Activated CD4-positive, alpha-beta T cell treated with anti-CD3 and anti-CD28 coated beads, Interleukin-2, amount 10 ng/mL, durations not matched to agents 24 days and 14 days (primary cell): ENCODE measurements around the gene ZBTB25. TPM values are rescaled to one million over a fixed set of nuclear protein-coding genes. Genes with fewer than 3 reads are reported as not detected.

Source experiments
- DNase-seq: peaks from one replicate; pipeline ENCODE4 v3.0.0; 2022
- H3K27ac Mint-ChIP-seq: one replicate; pipeline ENCODE4 v1.8.0; 2022; ENCODE audit warnings: mild to moderate bottlenecking, mixed read lengths
- H3K27me3 Mint-ChIP-seq: one replicate; pipeline ENCODE4 v1.8.0; 2022; ENCODE audit warnings: mixed read lengths
- H3K36me3 Mint-ChIP-seq: one replicate; pipeline ENCODE4 v1.8.0; 2022; ENCODE audit warnings: low read depth, mild to moderate bottlenecking, mixed read lengths
- H3K4me1 Mint-ChIP-seq: one replicate; pipeline ENCODE4 v1.8.0; 2021; ENCODE audit warnings: mixed read lengths
- H3K4me3 Mint-ChIP-seq: one replicate; pipeline ENCODE4 v1.8.0; 2022; ENCODE audit warnings: mild to moderate bottlenecking, moderate library complexity, mixed read lengths
- H3K9me3 Mint-ChIP-seq: one replicate; pipeline ENCODE4 v1.8.0; 2021; ENCODE audit warnings: mixed read lengths
- intact Hi-C: fragments of 100-400 bp; cut with micrococcal nuclease; formaldehyde crosslinking; loops from one replicate; pipeline ENCODE4 v1.15.1; 2023
- total RNA-seq: library from RNA; stranded (reverse); gene quantifications from 2 replicates; pipeline ENCODE4 v1.2.3, GENCODE V29; 2022

Gene ZBTB25
- total RNA-seq, 1 donor from 2014 or later = 22.2 TPM

- no peaks in the 10 kb centered on the region for H3K9me3 Mint-ChIP-seq
- no peaks in the 10 kb centered on the region for H3K27me3 Mint-ChIP-seq
- intact Hi-C loops = loop anchor here (1.0 to 5.0 kb wide), 2 partner anchors 46 to 134 kb away; no protein-coding TSS in a partner anchor
- no peak overlapping the region for H3K4me3 Mint-ChIP-seq
- H3K4me1 Mint-ChIP-seq = peaks cover 7% of the 10 kb centered on the region
- no peak overlapping the region for H3K27ac Mint-ChIP-seq
- H3K36me3 Mint-ChIP-seq = peaks cover 17% of the 10 kb centered on the region
- DNase-seq = peak; percentile 61
Measured at GRCh38 chr14:64478634-64479250, 24.9 kb downstream of the ZBTB25 start.

- H3K4me1 Mint-ChIP-seq = peaks cover 7% of the 10 kb centered on the region
- no peak overlapping the region for H3K27ac Mint-ChIP-seq
- H3K4me3 Mint-ChIP-seq = no peak overlapping the region
- H3K27me3 Mint-ChIP-seq = no peaks in the 10 kb centered on the region
- peaks cover 14% of the 10 kb centered on the region for H3K36me3 Mint-ChIP-seq
- peak; percentile 46 for DNase-seq
- H3K9me3 Mint-ChIP-seq = no peaks in the 10 kb centered on the region
- intact Hi-C loops = loop anchor here (5.0 kb wide), 1 partner anchor 44 kb away; no protein-coding TSS in a partner anchor
Measured at GRCh38 chr14:64476438-64476837, 27.2 kb downstream of the ZBTB25 start.

- no peaks in the 10 kb centered on the region for H3K9me3 Mint-ChIP-seq
- no peak overlapping the region for H3K27ac Mint-ChIP-seq
- intact Hi-C loops = loop anchor here (5.0 kb wide), 1 partner anchor 43 kb away; no protein-coding TSS in a partner anchor
- H3K27me3 Mint-ChIP-seq = no peaks in the 10 kb centered on the region
- H3K36me3 Mint-ChIP-seq = peaks cover 13% of the 10 kb centered on the region
- no peak overlapping the region for H3K4me3 Mint-ChIP-seq
- DNase-seq = peak; percentile 50
- H3K4me1 Mint-ChIP-seq = peaks cover 7% of the 10 kb centered on the region
Measured at GRCh38 chr14:64475585-64476273, 27.9 kb downstream of the ZBTB25 start.

- Mint-ChIP-seq H3K4me1 (peaks cover 5% of the 10 kb centered on the region), H3K4me3 (no peak overlapping the region), H3K36me3 (peaks cover 13% of the 10 kb centered on the region), H3K27ac (no peak overlapping the region), H3K9me3 (no peaks in the 10 kb centered on the region), H3K27me3 (no peaks in the 10 kb centered on the region)
- intact Hi-C loops = loop anchor here (5.0 kb wide), 1 partner anchor 42 kb away; no protein-coding TSS in a partner anchor
- no peak for DNase-seq
Measured at GRCh38 chr14:64474698-64475097, 28.9 kb downstream of the ZBTB25 start.

GRCh38 chr14:64474041-64474440, 29.6 kb downstream of the ZBTB25 start:
- peak; percentile 49 for DNase-seq
- intact Hi-C loops = no loop called here
- Mint-ChIP-seq H3K27ac (no peak overlapping the region), H3K36me3 (peaks cover 13% of the 10 kb centered on the region), H3K9me3 (no peaks in the 10 kb centered on the region), H3K4me3 (no peak overlapping the region), H3K4me1 (peaks cover 5% of the 10 kb centered on the region), H3K27me3 (no peaks in the 10 kb centered on the region)

GRCh38 chr14:64468451-64468850, 35.2 kb downstream of the ZBTB25 start:
- intact Hi-C loops = loop anchor here (5.0 kb wide), 1 partner anchor 34 kb away; the partner anchor contains the start of genes ZBTB1 and ZBTB25
- no peak overlapping the region for H3K4me3 Mint-ChIP-seq
- H3K27ac Mint-ChIP-seq = no peak overlapping the region
- peak; percentile 53 for DNase-seq
- H3K4me1 Mint-ChIP-seq = peaks cover 31% of the 10 kb centered on the region
- H3K36me3 Mint-ChIP-seq = peaks cover 13% of the 10 kb centered on the region
- no peaks in the 10 kb centered on the region for H3K9me3 Mint-ChIP-seq
- H3K27me3 Mint-ChIP-seq = peaks cover 5% of the 10 kb centered on the region

- H3K9me3 Mint-ChIP-seq = no peaks in the 10 kb centered on the region
- peaks cover 31% of the 10 kb centered on the region for H3K4me1 Mint-ChIP-seq
- H3K4me3 Mint-ChIP-seq = no peak overlapping the region
- H3K36me3 Mint-ChIP-seq = peaks cover 14% of the 10 kb centered on the region
- peak; percentile 29 for DNase-seq
- intact Hi-C loops = loop anchor here (5.0 kb wide), 1 partner anchor 35 kb away; the partner anchor contains the start of genes ZBTB1 and ZBTB25
- H3K27me3 Mint-ChIP-seq = peaks cover 5% of the 10 kb centered on the region
- H3K27ac Mint-ChIP-seq = no peak overlapping the region
Measured at GRCh38 chr14:64467566-64467965, 36.1 kb downstream of the ZBTB25 start.

- peak; percentile 35 for DNase-seq
- peaks cover 31% of the 10 kb centered on the region for H3K4me1 Mint-ChIP-seq
- H3K27ac Mint-ChIP-seq = no peak overlapping the region
- peaks cover 18% of the 10 kb centered on the region for H3K36me3 Mint-ChIP-seq
- intact Hi-C loops = loop anchor here (5.0 kb wide), 1 partner anchor 35 kb away; the partner anchor contains the start of genes ZBTB1 and ZBTB25
- no peak overlapping the region for H3K4me3 Mint-ChIP-seq
- no peaks in the 10 kb centered on the region for H3K9me3 Mint-ChIP-seq
- H3K27me3 Mint-ChIP-seq = peaks cover 5% of the 10 kb centered on the region
Measured at GRCh38 chr14:64467101-64467500, 36.5 kb downstream of the ZBTB25 start.

- Mint-ChIP-seq H3K4me1 (peaks cover 32% of the 10 kb centered on the region), H3K27me3 (peaks cover 5% of the 10 kb centered on the region), H3K4me3 (peak overlapping the region; percentile 86), H3K36me3 (peaks cover 21% of the 10 kb centered on the region), H3K9me3 (no peaks in the 10 kb centered on the region), H3K27ac (peak overlapping the region; percentile 79)
- intact Hi-C loops = loop anchor here (2.0 to 5.0 kb wide), 2 partner anchors 36 to 45 kb away; partner anchors contain the start of genes ZBTB1 and ZBTB25
- DNase-seq = peak; percentile 58
Measured at GRCh38 chr14:64465831-64466554, 37.6 kb downstream of the ZBTB25 start.

- Mint-ChIP-seq H3K27me3 (peaks cover 5% of the 10 kb centered on the region), H3K9me3 (no peaks in the 10 kb centered on the region), H3K27ac (peak within 1 kb of the TSS; percentile 79), H3K4me1 (peaks cover 33% of the 10 kb centered on the region), H3K4me3 (peak within 1 kb of the TSS; percentile 86), H3K36me3 (peaks cover 24% of the 10 kb centered on the region)
- DNase-seq = peak; percentile 90
- intact Hi-C loops = loop anchor here (2.0 to 5.0 kb wide), 2 partner anchors 37 to 45 kb away; partner anchors contain the start of genes ZBTB1 and ZBTB25
Measured at GRCh38 chr14:64465191-64465822, 38.3 kb downstream of the ZBTB25 start, which contains the start of gene AKAP5. Gene AKAP5, plus strand, starts transcription at chr14:64465499. Its CDS starts 2,896 bp downstream, at chr14:64468395.

- H3K27ac Mint-ChIP-seq = peak overlapping the region; percentile 67
- peaks cover 34% of the 10 kb centered on the region for H3K4me1 Mint-ChIP-seq
- H3K27me3 Mint-ChIP-seq = peaks cover 5% of the 10 kb centered on the region
- DNase-seq = peak; percentile 62
- peak overlapping the region; percentile 86 for H3K4me3 Mint-ChIP-seq
- peaks cover 30% of the 10 kb centered on the region for H3K36me3 Mint-ChIP-seq
- no peaks in the 10 kb centered on the region for H3K9me3 Mint-ChIP-seq
- intact Hi-C loops = loop anchor here (2.0 to 5.0 kb wide), 2 partner anchors 38 to 46 kb away; partner anchors contain the start of genes ZBTB1 and ZBTB25
Measured at GRCh38 chr14:64464651-64465050, 39.0 kb downstream of the ZBTB25 start.

GRCh38 chr14:64463873-64464272, 39.8 kb downstream of the ZBTB25 start:
- intact Hi-C loops = loop anchor here (2.0 kb wide), 1 partner anchor 47 kb away; no protein-coding TSS in a partner anchor
- no peaks in the 10 kb centered on the region for H3K9me3 Mint-ChIP-seq
- no peak overlapping the region for H3K27ac Mint-ChIP-seq
- peaks cover 40% of the 10 kb centered on the region for H3K4me1 Mint-ChIP-seq
- DNase-seq = peak; percentile 46
- H3K36me3 Mint-ChIP-seq = peaks cover 37% of the 10 kb centered on the region
- no peak overlapping the region for H3K4me3 Mint-ChIP-seq
- H3K27me3 Mint-ChIP-seq = peaks cover 5% of the 10 kb centered on the region

GRCh38 chr14:64463195-64463594, 40.4 kb downstream of the ZBTB25 start:
- Mint-ChIP-seq H3K4me3 (no peak overlapping the region), H3K4me1 (peaks cover 39% of the 10 kb centered on the region), H3K27me3 (peaks cover 5% of the 10 kb centered on the region), H3K36me3 (peaks cover 41% of the 10 kb centered on the region), H3K27ac (no peak overlapping the region), H3K9me3 (no peaks in the 10 kb centered on the region)
- intact Hi-C loops = no loop called here
- DNase-seq = peak; percentile 26
